Testis (tissue), 2 donors: ENCODE data around the gene WDR6.

Experiments used
- POLR2A ChIP-seq: fragments of 450-650 bp; IDR thresholded peaks from one replicate; pipeline ENCODE4 v1.6.1; 2017; ENCODE audit warnings: antibody characterized with exemption, mild to moderate bottlenecking, moderate library complexity
- TF ChIP-seq, protein P1 (sequence below), 3 experiments: fragments of 450-650 bp in 2 of 3; fragments of 200-600 bp in 1 of 3; sonication (generic) in 1 of 3; IDR thresholded peaks; one replicate each; pipeline ENCODE4 v1.5.1; 2016 to 2019; ENCODE audit warnings: antibody characterized with exemption in 3 of 3, mild to moderate bottlenecking in 2 of 3, moderate library complexity in 1 of 3

DNA sequence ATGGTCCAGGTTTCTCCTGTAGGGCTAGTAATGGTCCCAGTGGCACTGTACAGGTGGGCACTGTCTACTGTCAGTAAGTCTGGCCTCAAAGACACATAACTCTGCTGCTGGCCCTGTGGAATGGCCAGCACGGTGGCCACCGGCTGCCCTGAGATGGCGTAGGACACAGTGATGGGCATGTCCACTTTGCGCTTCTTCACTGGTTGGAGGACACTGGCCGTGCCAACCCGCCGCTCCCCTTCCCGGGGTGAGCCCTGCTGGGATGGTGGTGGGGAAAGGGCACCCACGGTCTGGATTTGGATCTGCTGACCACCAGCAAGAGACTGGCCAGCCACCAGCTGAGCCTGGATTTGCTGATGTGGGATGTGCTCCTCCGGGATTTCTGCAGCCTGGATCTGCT is 50.1 kb downstream of the WDR6 start:
- no peak for TF ChIP-seq POLR2A
- TF ChIP-seq, protein P1, sequence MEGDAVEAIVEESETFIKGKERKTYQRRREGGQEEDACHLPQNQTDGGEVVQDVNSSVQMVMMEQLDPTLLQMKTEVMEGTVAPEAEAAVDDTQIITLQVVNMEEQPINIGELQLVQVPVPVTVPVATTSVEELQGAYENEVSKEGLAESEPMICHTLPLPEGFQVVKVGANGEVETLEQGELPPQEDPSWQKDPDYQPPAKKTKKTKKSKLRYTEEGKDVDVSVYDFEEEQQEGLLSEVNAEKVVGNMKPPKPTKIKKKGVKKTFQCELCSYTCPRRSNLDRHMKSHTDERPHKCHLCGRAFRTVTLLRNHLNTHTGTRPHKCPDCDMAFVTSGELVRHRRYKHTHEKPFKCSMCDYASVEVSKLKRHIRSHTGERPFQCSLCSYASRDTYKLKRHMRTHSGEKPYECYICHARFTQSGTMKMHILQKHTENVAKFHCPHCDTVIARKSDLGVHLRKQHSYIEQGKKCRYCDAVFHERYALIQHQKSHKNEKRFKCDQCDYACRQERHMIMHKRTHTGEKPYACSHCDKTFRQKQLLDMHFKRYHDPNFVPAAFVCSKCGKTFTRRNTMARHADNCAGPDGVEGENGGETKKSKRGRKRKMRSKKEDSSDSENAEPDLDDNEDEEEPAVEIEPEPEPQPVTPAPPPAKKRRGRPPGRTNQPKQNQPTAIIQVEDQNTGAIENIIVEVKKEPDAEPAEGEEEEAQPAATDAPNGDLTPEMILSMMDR (IDR thresholded peaks at IDR 0.05), result no peak
